ENCODE measurements around the gene MUS81. TPM values are rescaled to one million over a fixed set of nuclear protein-coding genes. Genes with fewer than 3 reads are reported as not detected.

The MUS81 gene
- total RNA-seq, 4 donors from 2014 or later: 58.3 to 191 (median 81.2) TPM

GRCh38 chr11:65859812-65860277 lies 388 bp upstream of the MUS81 start:
- in situ Hi-C loops (cut with MboI; ENCODE audit: low pct_ligation_motif_present in 1 of 4, low pct_unique_long_range_greater_than_20kb in 1 of 4, low sequenced_read_pairs in 3 of 4): no loop called here
- H3K27me3 ChIP-seq: no peaks in the 10 kb centered on the region
- H3K36me3 ChIP-seq: peaks cover 2 to 30% (median 18%) of the 10 kb centered on the region in 4 donors
- no peaks in the 10 kb centered on the region for H3K9me3 ChIP-seq
- no peak for TF ChIP-seq CTCF (IDR thresholded peaks at IDR 0.05)
- TF ChIP-seq POLR2A (IDR thresholded peaks at IDR 0.05): no peak
- no peak for TF ChIP-seq POLR2AphosphoS5 (IDR thresholded peaks at IDR 0.05)
- TF ChIP-seq EP300 (IDR thresholded peaks at IDR 0.05; ENCODE audit: low read depth): no peak
- 5% methylated on average over 11 to 16 of the region's 16 CpGs for WGBS, 2 donors (ENCODE audit: low coverage in 1 of 2)
- H3K4me3 ChIP-seq: peak overlapping the region; percentile 65 to 97 (median 88)
- H3K4me1 ChIP-seq: peaks cover 32 to 52% (median 42%) of the 10 kb centered on the region in 4 donors
- peak overlapping the region; percentile 97 to 100 (median 100) for H3K27ac ChIP-seq
- intact Hi-C loops (cut with DNase I; ENCODE audit: low total_unique reads): loop anchor here (2.0 kb wide), 1 partner anchor 13 kb away; the partner anchor contains the start of gene EFEMP2
- DNase-seq: peak; percentile 46

- Histone ChIP-seq H3K27me3 (no peaks in the 10 kb centered on the region), H3K36me3 (peaks cover 0 to 24% (median 10%) of the 10 kb centered on the region in 4 donors), H3K4me1 (peaks cover 20 to 39% (median 29%) of the 10 kb centered on the region in 4 donors), H3K27ac (peak overlapping the region; percentile 97 to 100 (median 100)), H3K9me3 (no peaks in the 10 kb centered on the region), H3K4me3 (peak overlapping the region; percentile 65 to 97 (median 88))
- in situ Hi-C loops (cut with MboI; ENCODE audit: low pct_ligation_motif_present in 1 of 4, low pct_unique_long_range_greater_than_20kb in 1 of 4, low sequenced_read_pairs in 3 of 4) (no loop called here), intact Hi-C loops (cut with DNase I; ENCODE audit: low total_unique reads) (no loop called here)
- WGBS, 2 donors (ENCODE audit: low coverage in 1 of 2): 7 to 60% methylated on average over 1 to 14 of the region's 14 CpGs
- no peak for TF ChIP-seq EP300 (IDR thresholded peaks at IDR 0.05; ENCODE audit: low read depth)
- DNase-seq: peak; percentile 27
These were observed 902 bp downstream of the MUS81 start for GRCh38 chr11:65861165-65861505.

- H3K4me1 ChIP-seq: peaks cover 17 to 34% (median 24%) of the 10 kb centered on the region in 4 donors
- WGBS, 2 donors (ENCODE audit: low coverage in 1 of 2): 60 to 75% methylated on average over 1 to 13 of the region's 13 CpGs
- in situ Hi-C loops (cut with MboI; ENCODE audit: low pct_ligation_motif_present in 1 of 4, low pct_unique_long_range_greater_than_20kb in 1 of 4, low sequenced_read_pairs in 3 of 4): no loop called here
- H3K4me3 ChIP-seq: peak overlapping the region in 3 of 4 donors; percentile 84 to 97 (median 93)
- H3K27ac ChIP-seq: peak overlapping the region; percentile 97 to 100 (median 100)
- H3K27me3 ChIP-seq: no peaks in the 10 kb centered on the region
- intact Hi-C loops (cut with DNase I; ENCODE audit: low total_unique reads): no loop called here
- peaks cover 0 to 24% (median 10%) of the 10 kb centered on the region in 4 donors for H3K36me3 ChIP-seq
- H3K9me3 ChIP-seq: no peaks in the 10 kb centered on the region
- peak; percentile 6 for DNase-seq
- TF ChIP-seq POLR2A (IDR thresholded peaks at IDR 0.05) (no peak), POLR2AphosphoS5 (IDR thresholded peaks at IDR 0.05) (no peak), EP300 (IDR thresholded peaks at IDR 0.05; ENCODE audit: low read depth) (no peak), CTCF (IDR thresholded peaks at IDR 0.05) (no peak)
These were observed 1.4 kb downstream of the MUS81 start for GRCh38 chr11:65861533-65862183.

GRCh38 chr11:65862191-65862735 lies 2.0 kb downstream of the MUS81 start:
- in situ Hi-C loops (cut with MboI; ENCODE audit: low pct_ligation_motif_present in 1 of 4, low pct_unique_long_range_greater_than_20kb in 1 of 4, low sequenced_read_pairs in 3 of 4) (no loop called here), intact Hi-C loops (cut with DNase I; ENCODE audit: low total_unique reads) (no loop called here)
- no peaks in the 10 kb centered on the region for H3K9me3 ChIP-seq
- 80 to 83% methylated on average over 1 to 5 of the region's 5 CpGs for WGBS, 2 donors (ENCODE audit: low coverage in 1 of 2)
- no peak overlapping the region for H3K4me3 ChIP-seq
- DNase-seq: no peak
- H3K36me3 ChIP-seq: peaks cover 0 to 24% (median 10%) of the 10 kb centered on the region in 4 donors
- H3K27me3 ChIP-seq: no peaks in the 10 kb centered on the region
- H3K27ac ChIP-seq: peak overlapping the region; percentile 97 to 100 (median 100)
- H3K4me1 ChIP-seq: peaks cover 17 to 32% (median 24%) of the 10 kb centered on the region in 4 donors
- TF ChIP-seq POLR2AphosphoS5 (IDR thresholded peaks at IDR 0.05) (no peak), POLR2A (IDR thresholded peaks at IDR 0.05) (no peak)

Data from transverse colon (tissue), 4 donors.